HG02943 (cell line): ENCODE data around the gene MOXD1.

Experiments
- ATAC-seq: cut with Tn5 transposase; IDR thresholded peaks from one replicate; pipeline ENCODE4 v1.9.1; 2021; ENCODE audit warnings: mild to moderate bottlenecking, low read depth, moderate library complexity; ENCODE audit not compliant: unreplicated experiment

MOXD1 gene

GRCh38 chr6:132400555-132400882 lies 756 bp downstream of the MOXD1 start:
- no peak for ATAC-seq

GRCh38 chr6:132399376-132400074 lies 1.8 kb downstream of the MOXD1 start:
- no peak for ATAC-seq

GRCh38 chr6:132395015-132395597 lies 6.2 kb downstream of the MOXD1 start:
- no peak for ATAC-seq

GRCh38 chr6:132392792-132393191 lies 8.5 kb downstream of the MOXD1 start:
- ATAC-seq = no peak

GRCh38 chr6:132392270-132392646 lies 9.0 kb downstream of the MOXD1 start:
- ATAC-seq = no peak

- no peak for ATAC-seq
Measured at GRCh38 chr6:132391391-132392269, 9.6 kb downstream of the MOXD1 start.

- ATAC-seq = no peak
Measured at GRCh38 chr6:132390451-132390850, 10.8 kb downstream of the MOXD1 start.

GRCh38 chr6:132390017-132390416 lies 11.3 kb downstream of the MOXD1 start:
- ATAC-seq = no peak

- no peak for ATAC-seq
Measured at GRCh38 chr6:132388291-132388690, 13.0 kb downstream of the MOXD1 start.

- no peak for ATAC-seq
Measured at GRCh38 chr6:132382630-132383175, 18.6 kb downstream of the MOXD1 start.

GRCh38 chr6:132381381-132381780 lies 19.9 kb downstream of the MOXD1 start:
- ATAC-seq = no peak

- ATAC-seq = no peak
Measured at GRCh38 chr6:132380358-132381029, 20.8 kb downstream of the MOXD1 start.

GRCh38 chr6:132369526-132369925 lies 31.7 kb downstream of the MOXD1 start:
- ATAC-seq = no peak

GRCh38 chr6:132368916-132369481 lies 32.3 kb downstream of the MOXD1 start:
- ATAC-seq = no peak

- peak; percentile 95 for ATAC-seq
Measured at GRCh38 chr6:132365281-132365907, 35.9 kb downstream of the MOXD1 start.

- ATAC-seq = no peak
Measured at GRCh38 chr6:132364306-132365074, 36.8 kb downstream of the MOXD1 start.

GRCh38 chr6:132362442-132363185 lies 38.7 kb downstream of the MOXD1 start:
- no peak for ATAC-seq

GRCh38 chr6:132361101-132361500 lies 40.2 kb downstream of the MOXD1 start:
- ATAC-seq = no peak

GRCh38 chr6:132359886-132360285 lies 41.4 kb downstream of the MOXD1 start:
- ATAC-seq = no peak
